CD4-positive, alpha-beta T cell treated with Interleukin-17A for 4 hours (primary cell): ENCODE results near the gene VKORC1.

Experiments used
- DNase-seq: peaks from one replicate; pipeline ENCODE4 v3.0.0-alpha.2; 2020; ENCODE audit warnings: mixed read lengths

VKORC1 gene

DNA sequence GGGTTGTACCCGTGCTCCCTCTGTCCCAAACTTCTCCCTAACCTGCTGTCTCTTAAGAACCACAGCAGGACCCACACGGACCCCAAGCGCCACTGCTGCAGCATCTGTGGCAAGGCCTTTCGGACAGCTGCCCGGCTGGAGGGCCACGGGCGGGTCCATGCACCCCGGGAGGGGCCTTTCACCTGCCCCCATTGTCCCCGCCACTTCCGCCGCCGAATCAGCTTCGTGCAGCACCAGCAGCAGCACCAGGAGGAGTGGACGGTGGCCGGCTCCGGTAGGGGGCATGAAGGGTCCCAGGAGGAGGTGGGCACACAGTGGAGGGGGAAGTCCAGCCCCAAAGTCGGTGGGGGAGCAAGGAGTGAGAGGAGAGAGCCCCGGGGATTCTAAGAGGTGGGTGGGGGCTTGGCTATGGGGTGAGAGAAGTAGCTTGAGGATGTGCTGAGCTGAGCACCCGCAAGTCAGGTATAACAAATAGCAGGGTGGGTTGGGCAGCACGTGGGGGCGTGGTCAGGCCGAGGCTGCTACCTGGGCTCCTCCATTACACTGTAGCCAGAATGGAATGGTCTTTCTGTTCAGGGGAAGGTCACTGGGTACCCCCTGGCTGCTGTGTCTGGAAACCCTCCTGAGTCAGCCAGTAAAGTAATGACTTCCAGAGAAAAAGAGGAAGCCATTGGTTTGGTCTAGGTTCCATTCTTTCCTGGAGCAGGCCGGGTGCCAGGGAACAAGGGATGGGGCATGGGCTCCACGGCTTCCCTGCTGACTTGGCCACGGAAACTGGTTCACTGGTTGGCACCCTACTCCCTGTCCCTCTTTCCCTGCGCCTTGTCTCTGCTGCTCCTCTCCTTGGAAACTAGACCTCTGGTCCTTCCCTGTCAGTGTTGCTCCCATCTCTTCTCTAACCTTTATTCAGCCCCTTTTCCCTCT lies 12.9 kb downstream of the VKORC1 start:
- DNase-seq = no peak

DNA sequence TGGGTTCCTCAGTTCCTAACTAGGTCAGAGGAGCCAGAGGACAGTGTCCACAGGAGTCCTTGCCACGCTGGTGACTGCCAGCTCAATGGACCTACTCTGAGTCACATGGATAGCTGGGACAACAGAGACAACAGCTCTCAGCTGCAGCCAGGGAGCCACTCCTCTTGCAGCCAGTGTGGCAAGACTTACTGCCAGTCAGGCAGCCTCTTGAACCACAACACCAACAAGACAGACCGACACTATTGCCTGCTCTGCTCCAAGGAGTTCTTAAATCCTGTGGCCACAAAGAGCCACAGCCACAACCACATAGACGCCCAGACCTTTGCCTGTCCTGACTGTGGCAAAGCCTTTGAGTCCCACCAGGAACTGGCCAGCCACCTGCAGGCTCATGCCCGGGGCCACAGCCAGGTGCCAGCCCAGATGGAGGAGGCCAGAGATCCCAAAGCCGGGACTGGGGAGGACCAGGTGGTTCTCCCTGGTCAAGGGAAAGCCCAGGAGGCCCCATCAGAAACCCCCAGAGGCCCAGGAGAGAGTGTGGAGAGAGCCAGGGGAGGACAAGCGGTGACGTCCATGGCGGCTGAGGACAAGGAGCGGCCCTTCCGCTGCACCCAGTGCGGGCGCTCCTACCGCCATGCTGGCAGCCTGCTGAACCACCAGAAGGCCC lies 13.7 kb downstream of the VKORC1 start:
- no peak for DNase-seq

DNA sequence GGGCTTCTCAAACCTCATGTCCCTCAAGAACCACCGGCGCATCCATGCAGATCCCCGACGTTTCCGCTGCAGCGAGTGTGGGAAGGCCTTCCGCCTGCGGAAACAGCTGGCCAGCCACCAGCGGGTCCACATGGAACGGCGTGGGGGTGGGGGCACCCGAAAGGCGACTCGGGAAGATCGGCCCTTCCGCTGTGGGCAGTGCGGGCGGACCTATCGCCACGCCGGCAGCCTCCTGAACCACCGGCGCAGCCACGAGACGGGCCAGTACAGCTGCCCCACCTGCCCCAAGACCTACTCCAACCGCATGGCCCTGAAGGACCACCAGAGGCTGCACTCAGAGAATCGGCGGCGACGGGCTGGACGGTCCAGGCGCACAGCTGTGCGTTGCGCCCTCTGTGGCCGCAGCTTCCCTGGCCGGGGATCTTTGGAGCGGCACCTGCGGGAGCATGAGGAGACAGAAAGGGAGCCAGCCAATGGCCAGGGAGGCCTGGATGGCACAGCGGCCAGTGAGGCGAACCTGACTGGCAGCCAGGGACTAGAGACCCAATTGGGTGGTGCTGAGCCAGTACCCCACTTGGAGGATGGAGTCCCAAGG lies 14.5 kb downstream of the VKORC1 start:
- no peak for DNase-seq

DNA sequence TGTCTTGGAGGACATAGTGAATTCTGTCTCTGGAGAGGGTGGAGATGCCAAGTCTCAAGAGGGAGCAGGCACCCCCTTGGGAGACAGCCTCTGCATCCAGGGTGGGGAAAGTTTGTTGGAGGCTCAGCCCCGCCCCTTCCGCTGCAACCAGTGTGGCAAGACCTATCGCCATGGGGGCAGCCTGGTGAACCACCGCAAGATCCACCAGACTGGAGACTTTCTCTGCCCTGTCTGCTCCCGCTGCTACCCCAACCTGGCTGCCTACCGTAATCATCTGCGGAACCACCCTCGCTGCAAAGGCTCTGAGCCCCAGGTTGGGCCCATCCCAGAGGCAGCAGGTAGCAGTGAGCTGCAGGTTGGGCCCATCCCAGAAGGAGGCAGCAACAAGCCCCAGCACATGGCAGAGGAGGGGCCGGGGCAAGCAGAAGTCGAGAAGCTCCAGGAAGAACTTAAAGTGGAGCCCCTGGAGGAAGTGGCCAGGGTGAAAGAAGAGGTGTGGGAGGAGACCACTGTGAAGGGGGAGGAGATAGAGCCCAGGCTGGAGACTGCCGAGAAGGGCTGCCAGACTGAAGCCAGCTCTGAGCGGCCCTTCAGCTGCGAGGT lies 15.2 kb downstream of the VKORC1 start:
- no peak for DNase-seq

DNA sequence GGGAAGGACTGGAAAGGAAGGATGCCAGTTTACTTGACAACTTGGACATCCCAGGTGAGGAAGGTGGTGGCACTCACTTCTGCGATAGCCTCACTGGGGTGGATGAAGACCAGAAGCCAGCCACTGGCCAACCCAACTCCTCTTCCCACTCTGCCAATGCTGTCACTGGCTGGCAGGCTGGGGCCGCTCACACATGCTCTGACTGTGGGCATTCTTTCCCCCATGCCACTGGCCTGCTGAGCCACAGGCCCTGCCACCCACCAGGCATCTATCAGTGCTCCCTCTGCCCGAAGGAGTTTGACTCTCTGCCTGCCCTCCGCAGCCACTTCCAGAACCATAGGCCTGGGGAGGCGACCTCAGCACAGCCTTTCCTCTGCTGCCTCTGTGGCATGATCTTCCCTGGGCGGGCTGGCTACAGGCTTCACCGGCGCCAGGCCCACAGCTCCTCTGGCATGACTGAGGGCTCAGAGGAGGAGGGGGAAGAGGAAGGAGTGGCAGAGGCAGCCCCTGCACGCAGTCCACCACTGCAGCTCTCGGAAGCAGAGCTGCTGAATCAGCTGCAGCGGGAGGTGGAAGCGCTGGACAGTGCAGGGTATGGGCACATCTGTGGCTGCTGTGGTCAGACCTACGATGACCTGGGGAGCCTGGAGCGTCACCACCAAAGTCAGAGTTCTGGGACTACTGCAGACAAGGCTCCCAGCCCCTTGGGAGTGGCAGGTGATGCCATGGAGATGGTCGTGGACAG lies 15.8 kb downstream of the VKORC1 start:
- no peak for DNase-seq

DNA sequence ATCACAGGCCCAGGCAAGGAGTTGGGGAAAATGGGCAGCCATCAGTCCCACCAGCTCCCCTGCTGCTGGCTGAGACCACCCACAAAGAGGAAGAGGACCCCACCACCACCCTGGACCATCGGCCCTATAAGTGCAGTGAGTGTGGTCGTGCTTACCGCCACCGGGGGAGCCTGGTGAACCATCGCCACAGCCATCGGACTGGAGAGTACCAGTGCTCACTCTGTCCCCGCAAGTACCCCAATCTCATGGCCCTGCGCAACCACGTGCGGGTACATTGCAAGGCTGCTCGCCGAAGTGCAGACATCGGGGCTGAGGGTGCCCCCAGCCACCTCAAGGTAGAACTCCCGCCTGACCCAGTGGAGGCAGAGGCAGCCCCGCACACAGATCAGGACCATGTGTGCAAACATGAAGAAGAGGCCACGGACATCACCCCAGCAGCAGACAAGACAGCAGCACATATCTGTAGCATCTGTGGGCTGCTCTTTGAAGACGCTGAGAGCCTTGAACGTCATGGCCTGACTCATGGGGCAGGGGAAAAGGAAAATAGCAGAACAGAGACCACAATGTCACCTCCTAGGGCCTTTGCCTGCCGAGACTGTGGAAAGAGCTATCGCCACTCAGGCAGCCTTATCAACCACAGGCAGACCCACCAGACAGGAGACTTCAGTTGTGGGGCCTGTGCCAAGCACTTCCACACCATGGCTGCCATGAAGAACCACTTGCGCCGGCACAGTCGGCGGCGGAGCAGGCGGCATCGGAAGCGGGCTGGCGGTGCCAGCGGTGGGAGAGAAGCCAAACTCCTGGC lies 16.8 kb downstream of the VKORC1 start:
- no peak for DNase-seq

DNA sequence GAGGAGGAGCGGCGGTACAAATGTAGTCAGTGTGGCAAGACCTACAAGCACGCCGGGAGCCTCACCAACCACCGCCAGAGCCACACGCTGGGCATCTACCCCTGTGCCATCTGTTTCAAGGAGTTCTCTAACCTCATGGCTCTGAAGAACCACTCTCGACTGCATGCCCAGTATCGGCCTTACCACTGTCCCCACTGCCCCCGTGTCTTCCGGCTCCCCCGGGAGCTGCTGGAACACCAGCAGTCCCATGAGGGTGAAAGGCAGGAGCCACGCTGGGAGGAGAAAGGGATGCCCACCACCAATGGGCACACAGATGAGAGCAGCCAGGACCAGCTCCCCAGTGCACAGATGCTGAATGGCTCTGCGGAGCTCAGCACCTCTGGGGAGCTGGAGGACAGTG lies 17.6 kb downstream of the VKORC1 start:
- DNase-seq = no peak

DNA sequence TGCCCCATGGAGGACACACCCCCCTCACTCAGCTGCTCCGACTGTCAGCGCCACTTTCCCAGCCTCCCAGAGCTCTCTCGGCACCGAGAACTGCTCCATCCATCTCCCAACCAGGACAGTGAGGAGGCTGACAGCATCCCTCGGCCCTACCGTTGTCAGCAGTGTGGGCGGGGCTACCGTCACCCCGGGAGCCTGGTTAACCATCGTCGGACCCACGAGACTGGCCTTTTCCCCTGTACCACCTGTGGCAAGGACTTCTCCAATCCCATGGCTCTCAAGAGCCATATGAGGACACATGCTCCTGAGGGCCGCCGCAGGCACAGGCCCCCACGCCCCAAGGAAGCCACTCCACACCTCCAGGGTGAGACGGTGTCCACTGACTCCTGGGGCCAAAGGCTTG lies 18.3 kb downstream of the VKORC1 start:
- no peak for DNase-seq

DNA sequence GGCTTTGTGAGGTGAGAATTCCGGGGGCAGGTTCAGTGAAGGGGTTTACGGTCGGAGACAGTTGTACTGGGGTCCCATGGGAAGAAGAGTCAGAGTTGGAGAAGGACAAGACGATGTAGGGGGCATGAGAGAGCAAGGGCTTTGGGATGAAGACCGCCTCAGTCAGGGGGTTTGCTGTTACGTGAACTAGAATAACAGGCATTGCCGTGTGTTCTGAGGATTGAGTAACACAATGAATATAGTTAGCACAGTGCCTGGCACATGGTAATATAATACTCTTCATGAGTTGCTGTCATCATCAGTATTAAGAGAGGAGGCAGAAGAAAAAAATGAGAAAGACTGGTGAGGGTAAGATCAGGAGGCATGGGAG lies 19.8 kb downstream of the VKORC1 start:
- DNase-seq = no peak

DNA sequence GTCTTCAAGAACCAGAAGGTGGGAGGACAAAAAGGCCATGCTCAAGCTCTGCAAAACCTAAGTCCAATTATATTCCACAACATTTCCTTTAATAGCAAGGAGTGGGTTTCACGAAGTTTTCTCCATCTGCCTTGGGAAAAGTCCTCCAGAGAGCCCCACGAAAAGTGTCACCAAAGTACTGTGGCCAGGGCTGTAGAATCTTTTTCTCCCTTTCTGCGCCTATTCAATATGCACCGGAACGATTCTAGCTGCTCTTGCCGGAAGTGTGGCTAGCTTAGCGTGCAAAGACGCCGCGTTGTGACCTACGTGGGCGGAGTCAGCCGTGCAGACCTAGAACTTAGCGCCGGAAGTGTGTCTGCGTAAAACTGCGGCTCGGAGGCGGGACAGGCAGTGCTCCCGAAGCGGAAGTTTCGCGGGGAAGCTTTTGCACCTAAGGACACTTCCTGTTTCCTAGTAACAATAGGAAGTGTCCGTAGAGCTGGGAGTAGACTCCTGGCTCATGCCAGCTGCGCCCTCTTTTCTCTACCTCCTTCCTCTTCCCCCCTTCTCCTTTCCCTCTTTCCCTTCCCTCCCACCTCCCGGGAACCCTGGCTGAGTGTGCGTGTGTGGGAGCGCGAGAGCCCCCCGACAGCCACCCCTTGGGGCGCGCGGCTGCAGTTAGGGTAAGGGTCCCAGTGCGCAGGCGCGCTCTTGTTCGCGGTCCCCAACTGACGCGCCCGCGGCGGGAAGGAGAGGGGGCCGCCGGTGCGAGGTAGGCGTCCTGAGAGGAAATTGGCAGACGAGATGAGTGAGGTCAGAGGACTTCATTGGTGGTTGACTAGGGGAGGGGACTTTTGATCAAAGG lies 20.4 kb downstream of the VKORC1 start, which contains the start of the genes ZNF646 and ZNF668:
ZNF646 (plus strand) TSS at position 453 of the 844 bp plus-strand sequence. CDS start 1,903 bp downstream, outside the sequence.
ZNF668 (minus strand) TSS at position 271 of the 844 bp plus-strand sequence. CDS start 9,781 bp downstream, outside the sequence.
- peak; percentile 98 for DNase-seq

DNA sequence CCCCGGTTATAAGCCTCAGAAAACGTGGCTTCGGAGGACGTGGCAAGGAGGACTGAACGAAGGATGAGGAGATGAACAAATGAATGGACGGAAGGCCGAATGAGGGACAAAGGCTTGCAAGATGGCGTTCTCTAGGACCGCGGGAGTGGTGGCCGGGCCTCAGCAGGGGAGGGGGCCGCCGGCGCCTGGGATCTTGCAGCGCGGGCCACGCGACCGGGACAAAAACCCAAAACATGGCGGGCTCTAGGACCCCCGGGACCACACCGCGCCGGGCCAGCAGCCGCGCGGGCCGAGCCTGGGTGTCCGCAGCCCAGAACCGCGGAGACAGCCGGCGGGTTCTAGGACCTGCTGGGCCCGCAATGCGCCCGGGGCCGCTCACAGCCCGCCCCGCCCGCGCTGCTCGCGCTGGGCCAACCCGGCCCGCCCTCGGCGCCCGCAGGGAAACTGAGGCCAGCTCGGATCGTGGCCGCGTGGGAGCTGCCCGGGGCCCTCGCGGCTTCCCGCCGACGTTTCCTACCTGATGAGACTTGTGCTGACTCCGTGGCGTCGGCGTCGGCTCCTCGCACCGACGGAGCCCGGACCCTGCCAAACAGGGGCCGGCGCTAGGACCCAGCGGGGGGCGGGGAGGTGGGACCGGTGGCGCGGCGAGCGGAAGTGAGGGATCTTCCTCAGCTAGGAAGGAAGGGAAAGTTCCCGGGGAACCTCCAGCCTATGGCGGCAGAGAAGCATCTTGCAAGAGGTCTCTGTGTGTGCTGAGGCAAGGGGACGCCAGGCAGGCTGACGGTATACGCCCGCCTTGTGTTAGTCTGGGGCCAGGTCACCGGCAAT lies 21.2 kb downstream of the VKORC1 start:
- peak; percentile 87 for DNase-seq

DNA sequence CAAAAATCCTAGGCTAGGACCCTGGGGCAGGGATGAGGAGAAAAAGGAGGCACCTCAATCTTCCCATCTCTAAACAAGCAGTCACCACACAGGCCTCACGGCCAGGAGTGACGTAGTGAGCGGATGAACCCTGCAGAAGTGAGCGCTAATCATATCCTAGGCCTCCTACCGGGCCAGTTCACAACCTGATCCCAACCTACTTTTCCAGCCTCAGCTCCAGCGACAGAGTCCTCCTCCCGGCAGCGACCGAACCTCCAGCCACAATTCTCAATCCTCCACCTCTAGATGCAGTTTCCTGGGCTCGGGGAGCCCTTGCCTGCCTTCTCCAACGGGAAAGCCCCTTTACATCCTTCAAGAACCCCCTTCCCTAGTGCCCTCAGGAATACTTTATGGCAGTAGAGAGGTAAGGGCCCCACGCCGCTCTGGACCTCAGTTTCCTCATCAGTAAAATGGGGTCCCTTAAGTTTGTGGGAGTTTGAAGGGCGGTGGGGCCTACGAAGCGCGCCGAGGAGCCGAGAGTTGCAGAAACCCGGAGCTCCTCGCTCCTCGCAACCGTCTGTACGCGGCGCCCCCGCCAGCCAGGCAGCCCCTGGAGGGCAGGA lies 22.0 kb downstream of the VKORC1 start:
- DNase-seq = peak; percentile 33

DNA sequence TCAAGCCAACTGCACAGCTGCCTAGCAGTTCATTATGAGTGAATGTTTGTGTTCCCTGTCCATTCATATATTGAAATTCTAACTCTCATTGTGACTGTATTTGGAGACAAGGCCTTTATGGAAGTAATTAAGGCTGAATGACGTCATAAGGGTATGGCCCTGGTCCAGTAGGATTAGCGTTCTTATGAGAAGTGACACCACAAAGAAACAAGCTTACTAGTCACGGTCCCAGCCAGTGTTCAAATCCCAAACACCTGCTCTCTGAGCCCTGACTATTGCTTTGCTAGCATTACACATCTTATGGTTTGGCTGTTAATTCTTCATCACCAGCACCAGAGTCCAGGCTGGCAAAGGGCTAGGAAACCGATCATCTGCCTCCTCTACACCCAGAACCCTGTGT lies 22.7 kb downstream of the VKORC1 start:
- no peak for DNase-seq

DNA sequence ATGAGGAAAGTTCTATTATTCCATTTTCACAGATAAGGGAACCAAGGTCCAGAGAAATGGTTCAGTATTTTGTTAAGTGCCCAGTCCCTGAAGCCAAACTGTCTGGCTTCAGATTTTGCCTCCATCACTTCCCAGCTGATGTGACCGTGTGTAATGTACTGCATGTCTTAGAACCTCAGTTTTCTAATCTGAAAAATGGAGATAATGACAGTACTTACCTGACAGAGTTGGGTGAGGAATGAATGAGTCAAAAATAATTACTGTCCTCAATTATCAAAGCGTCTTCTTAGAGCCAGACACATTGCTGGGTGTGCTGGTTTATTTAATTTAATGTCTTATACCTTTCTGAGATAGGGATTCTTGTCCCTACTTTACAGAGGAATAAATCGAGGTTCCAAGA lies 27.3 kb downstream of the VKORC1 start:
- no peak for DNase-seq

DNA sequence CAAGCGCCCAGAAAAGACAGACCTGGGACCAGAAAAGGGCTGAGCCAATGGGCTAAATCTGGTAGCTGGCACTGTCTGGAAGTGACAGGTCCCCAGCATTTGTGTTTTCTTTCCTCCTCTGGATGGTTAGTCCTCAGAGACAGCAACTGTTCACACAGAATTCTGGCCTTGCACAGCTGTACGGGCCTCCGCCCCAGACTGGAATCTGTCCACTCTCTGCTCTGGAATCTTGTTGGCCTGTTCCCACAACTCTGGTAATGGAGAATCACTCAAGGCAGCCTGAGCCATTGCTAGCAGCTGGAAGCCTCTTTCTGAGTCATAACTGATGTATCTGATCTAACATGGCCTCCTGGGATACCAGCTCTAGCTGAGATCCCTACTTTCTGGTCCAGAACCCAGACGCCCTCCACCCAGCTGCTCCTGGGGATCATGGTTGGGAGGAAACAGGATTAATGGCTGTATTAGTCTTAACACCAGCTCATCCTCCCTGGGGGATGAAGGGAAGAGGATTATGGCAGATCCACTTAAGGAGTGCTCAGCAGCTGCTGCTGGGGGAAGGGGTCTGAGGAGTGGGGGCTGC lies 29.6 kb downstream of the VKORC1 start:
- DNase-seq = no peak

DNA sequence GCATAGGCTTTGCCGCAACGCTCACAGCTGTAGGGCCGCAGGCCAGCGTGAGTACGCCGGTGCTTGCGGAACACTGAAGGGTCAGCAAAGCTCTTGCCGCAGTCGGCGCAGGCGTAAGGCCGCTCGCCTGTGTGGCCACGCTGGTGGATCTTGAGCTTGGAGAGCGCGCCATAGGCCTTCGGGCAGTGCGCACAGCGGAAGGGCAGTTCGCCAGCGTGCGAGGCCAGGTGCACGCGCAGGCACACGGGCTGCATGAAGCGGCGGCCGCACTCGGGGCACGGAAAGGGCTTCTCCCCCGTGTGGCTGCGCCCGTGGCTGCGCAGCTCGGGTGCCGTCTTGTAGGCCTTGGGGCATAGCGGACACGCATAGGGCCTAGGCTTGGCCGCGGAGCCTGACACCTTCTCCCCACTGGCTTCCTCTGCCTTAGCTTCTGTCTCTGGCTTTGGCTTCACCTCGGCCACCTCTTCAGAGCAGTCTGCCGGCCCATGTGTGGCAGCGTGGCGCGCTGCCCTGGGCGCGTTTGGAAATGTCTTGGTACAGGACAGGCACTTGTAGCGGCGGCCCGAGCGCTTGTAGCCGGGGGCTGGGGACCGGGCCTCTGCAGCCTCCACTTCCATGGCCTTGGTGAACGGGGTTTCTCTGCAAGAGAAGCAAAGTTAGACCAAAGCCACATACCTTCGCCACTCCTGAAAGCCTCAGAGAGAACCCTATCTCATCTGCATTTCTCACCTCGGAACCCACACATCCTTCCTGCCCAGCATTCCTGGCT lies 30.6 kb downstream of the VKORC1 start:
- DNase-seq = peak; percentile 15

DNA sequence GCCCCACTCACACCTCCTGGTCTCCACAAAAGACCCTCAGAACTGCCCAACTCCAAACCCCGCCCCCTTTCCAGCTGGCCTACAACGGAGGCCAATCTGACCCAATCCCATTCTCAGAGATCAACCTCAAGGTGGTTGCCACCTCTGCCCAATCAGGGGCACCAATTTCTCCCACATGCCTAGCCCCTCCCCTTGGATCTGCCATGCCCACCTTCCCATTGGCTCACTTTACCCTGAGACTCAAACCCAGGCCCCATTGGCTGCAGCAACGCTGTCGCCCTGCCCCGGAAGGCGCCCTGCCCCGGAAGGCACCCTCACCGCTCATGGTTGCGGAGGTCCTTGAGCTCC lies 31.1 kb downstream of the VKORC1 start:
- no peak for DNase-seq

DNA sequence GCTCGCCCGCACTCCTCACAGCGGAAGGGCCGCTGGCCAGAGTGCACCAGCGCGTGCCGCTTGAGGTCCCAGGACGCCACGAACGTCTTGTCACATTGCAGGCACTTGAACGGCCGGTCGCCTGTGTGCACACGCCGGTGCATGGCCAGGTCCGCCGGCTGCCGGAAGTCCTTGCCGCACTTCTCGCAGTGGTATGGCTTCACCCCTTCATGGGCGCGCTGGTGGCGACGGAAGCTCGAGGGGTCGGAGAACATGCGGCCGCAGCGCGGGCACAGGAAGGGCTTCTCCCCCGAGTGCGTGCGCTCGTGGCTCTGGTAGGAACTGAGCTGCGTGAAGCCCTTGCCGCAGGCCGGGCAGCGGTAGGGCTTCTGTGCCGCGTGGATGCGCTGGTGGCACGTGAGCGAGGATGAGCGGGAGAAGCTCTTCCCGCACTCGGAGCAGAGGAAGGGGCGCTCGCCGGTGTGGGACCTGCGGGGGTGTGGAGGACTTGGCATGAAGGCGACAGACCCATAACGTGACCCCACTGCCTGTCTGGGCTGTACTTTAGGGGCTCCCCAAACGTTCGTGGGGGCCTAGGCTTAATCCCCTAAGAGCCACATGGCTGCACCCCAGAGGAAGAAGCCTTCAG lies 32.7 kb downstream of the VKORC1 start:
- no peak for DNase-seq
